NCI-H1105 treated with DMSO at 0.1 percent for 48 hours (cell line): Measurements from ENCODE around the gene NLRC3.
"Not testable (repeated sequence)": the region's sequence is repeated elsewhere in the genome, so short reads cannot be mapped to it uniquely, and the experiment has no call there.

Experiments
- DNase-seq: peaks from one replicate; lab custom pipeline; 2025; lab: John Stamatoyannopoulos, UW

NLRC3 gene, protein sequence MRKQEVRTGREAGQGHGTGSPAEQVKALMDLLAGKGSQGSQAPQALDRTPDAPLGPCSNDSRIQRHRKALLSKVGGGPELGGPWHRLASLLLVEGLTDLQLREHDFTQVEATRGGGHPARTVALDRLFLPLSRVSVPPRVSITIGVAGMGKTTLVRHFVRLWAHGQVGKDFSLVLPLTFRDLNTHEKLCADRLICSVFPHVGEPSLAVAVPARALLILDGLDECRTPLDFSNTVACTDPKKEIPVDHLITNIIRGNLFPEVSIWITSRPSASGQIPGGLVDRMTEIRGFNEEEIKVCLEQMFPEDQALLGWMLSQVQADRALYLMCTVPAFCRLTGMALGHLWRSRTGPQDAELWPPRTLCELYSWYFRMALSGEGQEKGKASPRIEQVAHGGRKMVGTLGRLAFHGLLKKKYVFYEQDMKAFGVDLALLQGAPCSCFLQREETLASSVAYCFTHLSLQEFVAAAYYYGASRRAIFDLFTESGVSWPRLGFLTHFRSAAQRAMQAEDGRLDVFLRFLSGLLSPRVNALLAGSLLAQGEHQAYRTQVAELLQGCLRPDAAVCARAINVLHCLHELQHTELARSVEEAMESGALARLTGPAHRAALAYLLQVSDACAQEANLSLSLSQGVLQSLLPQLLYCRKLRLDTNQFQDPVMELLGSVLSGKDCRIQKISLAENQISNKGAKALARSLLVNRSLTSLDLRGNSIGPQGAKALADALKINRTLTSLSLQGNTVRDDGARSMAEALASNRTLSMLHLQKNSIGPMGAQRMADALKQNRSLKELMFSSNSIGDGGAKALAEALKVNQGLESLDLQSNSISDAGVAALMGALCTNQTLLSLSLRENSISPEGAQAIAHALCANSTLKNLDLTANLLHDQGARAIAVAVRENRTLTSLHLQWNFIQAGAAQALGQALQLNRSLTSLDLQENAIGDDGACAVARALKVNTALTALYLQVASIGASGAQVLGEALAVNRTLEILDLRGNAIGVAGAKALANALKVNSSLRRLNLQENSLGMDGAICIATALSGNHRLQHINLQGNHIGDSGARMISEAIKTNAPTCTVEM

DNA sequence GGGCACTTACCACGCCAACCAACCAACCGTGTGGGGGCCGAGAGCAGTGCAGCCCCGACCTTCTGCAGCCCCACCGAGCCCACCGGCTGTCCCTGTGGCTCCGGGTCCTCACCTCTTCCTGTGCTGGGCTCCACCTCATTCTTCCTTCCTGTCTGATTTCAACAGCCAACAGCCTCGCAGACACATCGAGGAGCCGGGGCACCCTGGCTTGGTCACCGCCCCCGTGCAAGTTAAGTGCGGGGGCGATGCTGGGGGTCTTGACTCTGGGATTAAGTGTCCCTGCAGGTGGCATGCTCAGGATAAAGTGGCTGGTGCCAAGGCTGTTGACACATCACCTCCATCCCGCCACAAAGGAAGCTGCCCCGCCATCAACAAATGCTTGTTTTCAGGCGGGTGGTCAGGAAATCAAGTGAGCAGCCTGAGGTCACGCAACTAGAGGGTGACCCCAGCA lies at the start of gene NLRC3:
Gene NLRC3 (minus strand): TSS at position 102 of the 451 bp plus-strand sequence. CDS start 12,367 bp downstream, outside the sequence.
- no peak for DNase-seq

DNA sequence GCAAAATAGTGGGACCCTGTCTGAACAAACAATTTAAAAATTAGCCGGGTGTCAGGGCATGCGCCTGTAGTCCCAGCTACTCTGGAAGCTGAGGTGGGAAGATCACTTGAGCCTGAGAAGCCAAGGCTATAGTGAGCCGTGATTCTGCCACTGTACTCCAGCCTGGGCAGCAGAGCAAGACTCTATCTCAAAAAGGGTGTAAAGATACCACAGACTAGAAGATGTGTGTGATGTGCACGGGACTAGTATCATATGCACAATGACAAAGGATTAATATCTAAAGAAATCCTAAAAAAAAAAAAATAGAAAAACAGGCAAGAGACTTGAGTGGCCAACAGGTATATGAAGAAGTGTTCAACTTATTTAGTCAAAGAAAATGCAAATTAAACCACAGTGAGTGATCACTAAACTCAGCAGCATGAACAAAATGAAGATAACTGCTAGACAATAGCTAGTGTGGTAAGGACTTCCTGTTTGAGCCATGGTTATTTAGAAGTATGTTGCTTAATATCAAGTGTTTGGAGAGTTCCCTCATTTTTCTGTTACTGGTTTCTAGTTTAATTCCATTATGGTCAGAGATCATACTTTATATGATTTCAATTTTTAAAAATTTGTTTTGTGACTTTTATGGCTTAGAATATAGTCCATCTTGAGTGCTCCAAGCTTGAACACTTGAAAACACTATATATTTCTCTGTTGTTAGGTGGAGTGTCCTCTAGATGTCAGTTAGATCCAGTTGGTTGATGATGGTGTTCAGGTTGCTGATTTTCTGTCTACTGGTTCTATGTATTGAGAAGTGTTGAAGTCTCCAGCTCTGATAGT lies 48.9 kb upstream of the NLRC3 start:
- DNase-seq, result no peak

DNA sequence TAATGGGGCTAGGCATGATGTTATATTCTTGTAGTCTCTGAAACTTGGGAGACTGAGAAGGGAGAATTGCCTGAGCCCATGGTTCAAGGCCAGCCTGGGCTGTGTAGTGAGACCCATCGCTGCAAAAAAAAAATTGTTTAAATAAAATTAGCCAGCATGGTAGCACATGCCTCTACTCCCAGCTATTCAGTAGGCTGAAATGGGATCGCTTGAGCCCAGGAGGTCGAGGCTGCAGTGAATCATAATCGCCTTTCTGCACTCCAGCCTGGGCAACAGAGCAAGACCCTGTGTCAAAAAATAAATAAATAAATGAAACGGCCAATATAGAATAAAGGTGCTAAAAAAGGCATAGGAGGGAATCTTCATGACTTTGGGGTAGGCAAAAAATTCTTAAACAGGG lies 48.1 kb upstream of the NLRC3 start:
- no peak for DNase-seq

DNA sequence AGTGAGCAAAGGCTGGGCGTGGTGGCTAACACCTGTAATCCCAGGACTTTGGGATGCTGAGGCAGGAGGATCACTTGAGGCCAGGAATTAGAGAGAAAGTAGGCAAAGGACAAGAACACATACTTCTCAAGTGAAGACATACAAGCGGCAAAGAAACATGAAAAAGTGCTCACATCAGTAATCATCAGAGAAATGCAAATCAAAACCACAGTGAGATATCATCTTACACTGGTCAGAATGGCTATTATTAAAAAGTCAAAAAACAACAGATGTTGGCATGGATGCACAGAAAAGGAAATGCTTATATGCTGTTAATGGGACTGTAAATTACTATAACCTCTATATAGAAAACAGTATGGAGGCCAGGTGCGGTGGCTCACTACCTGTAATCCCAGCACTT lies 46.4 kb upstream of the NLRC3 start:
- DNase-seq, result no peak

DNA sequence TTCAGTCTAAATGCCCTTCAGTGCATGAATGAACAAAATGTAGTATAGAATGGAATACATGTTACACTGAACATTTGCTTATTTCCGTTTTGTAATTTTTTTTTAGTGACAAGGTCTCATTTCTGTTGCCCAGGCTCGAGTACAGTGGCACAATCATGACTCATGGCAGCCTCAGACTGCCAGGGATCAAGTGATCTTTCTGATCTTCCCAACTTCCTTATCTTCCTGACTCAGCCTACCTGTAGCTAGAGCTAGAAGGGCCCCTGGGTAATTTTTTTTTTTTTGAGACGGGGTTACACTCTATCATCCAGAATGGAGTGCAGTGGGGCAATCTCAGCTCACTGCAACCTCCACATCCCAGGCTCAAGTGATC lies 41.6 kb upstream of the NLRC3 start:
- no peak for DNase-seq

DNA sequence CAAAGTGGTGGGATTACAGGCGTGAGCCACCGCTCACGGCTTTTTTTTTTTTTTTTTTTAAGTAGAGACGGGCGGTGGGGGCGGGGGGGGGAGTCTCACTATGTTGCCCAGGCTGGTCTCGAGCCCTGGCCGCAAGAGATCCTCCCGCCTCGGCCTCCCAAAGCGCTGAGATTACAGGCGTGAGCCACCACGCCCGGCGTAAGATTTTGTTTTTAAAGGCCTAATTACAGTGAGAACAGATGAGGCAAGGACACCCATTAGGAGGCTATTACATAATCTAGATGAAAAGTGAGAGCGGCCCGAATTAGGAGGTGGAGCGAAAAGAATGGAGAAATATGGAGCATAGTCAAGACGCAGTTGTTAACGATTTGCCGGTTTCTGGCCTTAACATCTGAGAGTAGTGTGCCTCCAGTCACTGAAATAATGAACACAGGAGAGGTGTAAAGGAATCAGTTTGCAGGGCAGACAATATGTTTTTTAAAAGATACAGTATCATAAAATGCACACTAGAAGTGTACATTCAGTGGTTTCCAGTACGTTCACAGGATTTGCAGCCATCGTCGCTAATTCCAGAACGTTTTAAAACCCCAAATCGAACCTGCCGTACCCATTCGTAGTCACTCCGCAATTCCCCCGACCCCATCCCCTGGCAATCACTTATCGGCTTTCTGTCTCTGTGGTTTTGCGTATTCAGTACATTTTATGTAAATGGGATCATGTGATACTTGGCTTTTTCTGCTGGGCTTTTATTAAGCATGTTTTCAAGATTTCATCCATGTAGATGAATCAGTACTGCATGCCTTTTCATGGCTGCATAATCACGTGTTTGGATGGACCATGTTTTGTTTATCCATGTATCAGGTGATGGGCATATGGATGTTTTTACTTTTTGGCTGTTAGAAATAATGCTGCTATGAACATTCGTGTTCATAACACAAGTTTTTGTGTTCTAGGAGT lies 35.6 kb upstream of the NLRC3 start:
- DNase-seq, result no peak

GRCh38 chr16:3611146-3611975 lies 34.2 kb upstream of the NLRC3 start, which contains the start of gene SLX4:
Gene SLX4 (minus strand): TSS chr16:3611606. CDS start chr16:3608964, 2,642 bp downstream.
- peak; percentile 80 for DNase-seq

DNA sequence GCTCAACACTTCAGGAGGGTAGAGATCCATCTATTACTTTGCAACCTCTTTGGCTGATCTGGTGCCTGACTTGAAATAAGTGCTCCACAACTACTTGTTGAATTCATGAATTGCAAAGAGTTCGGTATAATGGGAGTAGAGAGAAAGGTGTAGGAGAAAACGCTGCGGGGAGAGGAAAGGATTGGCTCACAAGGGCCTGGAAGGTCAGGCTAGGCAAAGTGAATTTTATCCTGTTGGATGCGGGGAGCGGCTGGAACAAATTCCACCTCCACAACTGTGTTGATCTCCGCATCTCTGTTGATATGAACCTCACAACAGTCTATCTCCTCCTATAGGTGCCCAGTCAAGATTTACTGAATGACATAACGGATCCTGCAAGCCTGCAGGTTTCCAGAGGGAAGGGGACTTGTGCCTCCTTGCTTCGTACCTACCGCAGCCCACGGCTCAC lies 33.5 kb upstream of the NLRC3 start:
- DNase-seq, result no peak

GRCh38 chr16:3609895-3610697 lies 32.9 kb upstream of the NLRC3 start:
- no peak for DNase-seq

- DNase-seq, result not testable (repeated sequence)
These were observed 31.8 kb upstream of the NLRC3 start for GRCh38 chr16:3608976-3609375.

DNA sequence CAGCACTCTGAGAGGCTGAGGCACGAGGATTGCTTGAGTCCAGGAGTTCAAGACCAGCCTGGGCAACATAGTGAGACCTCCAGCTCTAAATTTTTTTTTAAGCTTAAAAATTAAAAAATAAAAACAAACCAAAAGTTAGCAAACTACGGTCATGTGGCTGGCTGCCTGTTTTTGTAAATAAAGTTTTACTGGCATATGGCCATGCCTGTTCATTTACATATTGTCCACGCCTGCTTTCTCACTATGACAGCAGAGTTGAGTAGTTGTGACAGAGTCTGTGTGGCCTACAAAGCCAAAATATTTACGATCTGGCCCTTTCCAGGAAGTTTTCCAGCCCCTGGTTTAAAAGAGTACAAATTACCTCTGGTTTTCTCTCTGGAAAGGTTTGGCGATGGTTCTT lies 30.9 kb upstream of the NLRC3 start:
- DNase-seq, result no peak

GRCh38 chr16:3607634-3608033 lies 30.4 kb upstream of the NLRC3 start:
- no peak for DNase-seq

DNA sequence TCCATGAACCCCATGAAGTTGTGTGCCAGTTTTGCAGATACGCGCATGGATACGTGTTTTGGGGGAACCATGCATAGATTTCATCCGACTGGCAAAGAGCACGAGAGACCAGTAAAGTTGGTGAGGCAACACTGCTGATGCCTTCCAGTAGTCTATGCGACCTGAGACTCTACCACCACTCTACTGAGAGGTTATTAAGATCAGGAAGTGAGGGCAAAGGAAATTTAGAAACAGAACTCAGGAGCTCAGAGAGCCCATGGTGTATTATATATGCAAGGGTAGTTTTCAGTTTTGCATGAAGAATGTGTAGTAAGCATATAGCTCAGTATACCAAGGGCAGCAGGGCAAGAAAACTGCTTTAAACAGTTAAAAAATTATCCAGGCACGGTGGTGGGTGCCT lies 30.0 kb upstream of the NLRC3 start:
- DNase-seq, result no peak

DNA sequence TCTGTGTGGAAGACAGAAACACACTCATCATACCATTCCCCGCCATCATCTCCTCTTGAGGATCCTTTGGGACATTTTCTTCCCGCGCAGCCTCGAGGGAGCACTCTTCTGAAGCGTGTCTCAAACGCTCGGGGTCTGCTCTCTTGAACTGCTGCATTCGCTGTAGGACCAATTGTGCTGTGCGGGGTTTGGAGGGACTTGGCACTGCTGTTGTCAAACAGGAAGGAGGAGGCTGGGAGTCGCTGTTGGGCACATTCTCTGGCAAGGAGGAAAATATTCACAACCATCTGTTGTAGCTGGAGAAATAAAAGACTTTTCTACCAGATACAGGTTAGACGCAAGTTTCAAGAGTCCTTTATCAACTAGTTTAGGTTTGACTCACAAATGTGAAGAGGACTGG lies 29.2 kb upstream of the NLRC3 start:
- DNase-seq, result no peak

- DNase-seq, result no peak
These were observed 25.1 kb upstream of the NLRC3 start for GRCh38 chr16:3602320-3602653.

DNA sequence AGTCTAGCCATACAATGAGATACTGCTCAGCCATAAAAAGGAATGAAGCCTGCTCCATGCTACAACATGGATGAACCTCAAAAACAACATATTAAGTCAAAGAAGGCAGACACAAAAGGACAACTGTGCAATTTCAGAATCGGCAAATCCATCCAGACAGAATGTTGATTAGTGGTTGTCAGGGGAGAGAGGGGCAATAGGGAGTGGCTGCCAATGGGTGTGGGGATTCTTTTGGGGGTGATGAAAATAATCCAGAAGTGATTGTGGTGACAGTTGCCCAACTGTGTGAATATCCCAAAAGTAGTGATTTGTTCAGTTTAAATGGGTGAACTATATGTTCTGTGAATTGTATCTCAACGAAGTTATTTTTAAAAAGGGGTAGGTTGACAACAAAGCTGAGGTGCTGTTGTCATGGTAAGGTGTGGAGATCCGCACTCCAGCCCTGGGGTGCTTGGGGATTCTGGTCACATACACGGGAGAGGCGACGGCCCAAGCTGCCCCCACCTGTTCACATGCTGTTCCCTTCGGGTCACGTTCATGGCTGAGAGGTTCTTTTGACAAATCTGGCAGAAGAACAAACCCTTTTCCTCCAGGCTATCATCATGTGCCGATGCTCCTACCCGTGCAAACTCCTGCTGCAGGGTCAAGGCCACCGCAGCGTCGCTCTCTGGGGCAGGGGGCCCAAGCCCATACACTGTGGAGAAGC lies 24.6 kb upstream of the NLRC3 start:
- DNase-seq, result no peak

DNA sequence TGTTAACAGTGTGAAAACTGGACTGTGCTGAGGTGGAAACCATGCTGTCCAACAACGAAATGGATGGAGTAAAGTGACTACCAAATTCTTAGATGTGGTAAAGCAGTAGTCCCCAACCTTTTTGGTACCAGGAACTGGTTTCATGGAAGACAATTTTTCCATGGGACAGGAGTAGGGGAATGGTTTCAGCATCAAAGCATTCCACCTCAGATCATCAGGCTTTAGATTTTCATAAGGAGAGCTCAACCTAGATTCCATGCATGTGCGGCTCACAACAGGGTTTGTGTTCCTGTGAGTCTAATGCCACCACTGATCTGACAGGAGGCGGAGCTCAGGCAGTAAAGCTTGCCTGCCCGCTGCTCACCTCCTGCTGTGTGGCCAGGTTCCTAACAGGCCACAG lies 22.7 kb upstream of the NLRC3 start:
- no peak for DNase-seq

GRCh38 chr16:3599121-3599520 lies 21.9 kb upstream of the NLRC3 start:
- no peak for DNase-seq
